ENCODE data around the gene QPCTL.
"Not testable (repeated sequence)": the region's sequence is repeated elsewhere in the genome, so short reads cannot be mapped to it uniquely, and the experiment has no call there.

The QPCTL gene

GRCh38 chr19:45677351-45678230 is 14.9 kb upstream of the QPCTL start:
- peak overlapping the region; percentile 47 for H3K4me3 ChIP-seq (ENCODE audit: low read depth, low read length)
- no peak for TF ChIP-seq CTCF (IDR thresholded peaks at IDR 0.05; ENCODE audit: borderline replicate concordance, insufficient read depth, low read depth, low read length)

GRCh38 chr19:45681391-45682015 is 11.0 kb upstream of the QPCTL start:
- TF ChIP-seq CTCF (IDR thresholded peaks at IDR 0.05; ENCODE audit: borderline replicate concordance, insufficient read depth, low read depth, low read length), result peak; percentile 99
- peak overlapping the region; percentile 3 for H3K4me3 ChIP-seq (ENCODE audit: low read depth, low read length)

- no peak for TF ChIP-seq CTCF (IDR thresholded peaks at IDR 0.05; ENCODE audit: borderline replicate concordance, insufficient read depth, low read depth, low read length)
- H3K4me3 ChIP-seq (ENCODE audit: low read depth, low read length), result no peak overlapping the region
These were observed 10.3 kb upstream of the QPCTL start for GRCh38 chr19:45682117-45682516.

- no peak for TF ChIP-seq CTCF (IDR thresholded peaks at IDR 0.05; ENCODE audit: borderline replicate concordance, insufficient read depth, low read depth, low read length)
- H3K4me3 ChIP-seq (ENCODE audit: low read depth, low read length), result no peak overlapping the region
These were observed 9.6 kb upstream of the QPCTL start for GRCh38 chr19:45682908-45683307.

GRCh38 chr19:45685045-45685444 is 7.4 kb upstream of the QPCTL start:
- H3K4me3 ChIP-seq (ENCODE audit: low read depth, low read length), result not testable (repeated sequence)

- H3K4me3 ChIP-seq (ENCODE audit: low read depth, low read length), result no peak overlapping the region
- no peak for TF ChIP-seq CTCF (IDR thresholded peaks at IDR 0.05; ENCODE audit: borderline replicate concordance, insufficient read depth, low read depth, low read length)
These were observed 4.9 kb upstream of the QPCTL start for GRCh38 chr19:45687599-45687998.

- H3K4me3 ChIP-seq (ENCODE audit: low read depth, low read length), result peak within 1 kb of the TSS; percentile 85
- no peak for TF ChIP-seq CTCF (IDR thresholded peaks at IDR 0.05; ENCODE audit: borderline replicate concordance, insufficient read depth, low read depth, low read length)
These were observed 815 bp upstream of the QPCTL start, which contains the start of gene SNRPD2 for GRCh38 chr19:45691516-45692186. TSS of gene SNRPD2 (minus strand) at chr19:45691953. CDS start at chr19:45691888, 65 bp downstream.
